ENCODE measurements around the gene KCNE4.

GRCh38 chr2:223087466-223087865 is 35.5 kb downstream of the KCNE4 start:
- TF ChIP-seq POLR2AphosphoS5 (IDR thresholded peaks at IDR 0.05) (no peak), CTCF (IDR thresholded peaks at IDR 0.05) (no peak), POLR2A (IDR thresholded peaks at IDR 0.05) (no peak), EP300 (IDR thresholded peaks at IDR 0.05) (no peak)

All from suprapubic skin (tissue), 4 donors.